ENCODE data around the gene P4HTM. TPM values are rescaled to one million over a fixed set of nuclear protein-coding genes. Genes with fewer than 3 reads are reported as not detected.

P4HTM gene, protein sequence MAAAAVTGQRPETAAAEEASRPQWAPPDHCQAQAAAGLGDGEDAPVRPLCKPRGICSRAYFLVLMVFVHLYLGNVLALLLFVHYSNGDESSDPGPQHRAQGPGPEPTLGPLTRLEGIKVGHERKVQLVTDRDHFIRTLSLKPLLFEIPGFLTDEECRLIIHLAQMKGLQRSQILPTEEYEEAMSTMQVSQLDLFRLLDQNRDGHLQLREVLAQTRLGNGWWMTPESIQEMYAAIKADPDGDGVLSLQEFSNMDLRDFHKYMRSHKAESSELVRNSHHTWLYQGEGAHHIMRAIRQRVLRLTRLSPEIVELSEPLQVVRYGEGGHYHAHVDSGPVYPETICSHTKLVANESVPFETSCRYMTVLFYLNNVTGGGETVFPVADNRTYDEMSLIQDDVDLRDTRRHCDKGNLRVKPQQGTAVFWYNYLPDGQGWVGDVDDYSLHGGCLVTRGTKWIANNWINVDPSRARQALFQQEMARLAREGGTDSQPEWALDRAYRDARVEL
- total RNA-seq = 25.0 and 28.9 TPM in 2 replicates

DNA sequence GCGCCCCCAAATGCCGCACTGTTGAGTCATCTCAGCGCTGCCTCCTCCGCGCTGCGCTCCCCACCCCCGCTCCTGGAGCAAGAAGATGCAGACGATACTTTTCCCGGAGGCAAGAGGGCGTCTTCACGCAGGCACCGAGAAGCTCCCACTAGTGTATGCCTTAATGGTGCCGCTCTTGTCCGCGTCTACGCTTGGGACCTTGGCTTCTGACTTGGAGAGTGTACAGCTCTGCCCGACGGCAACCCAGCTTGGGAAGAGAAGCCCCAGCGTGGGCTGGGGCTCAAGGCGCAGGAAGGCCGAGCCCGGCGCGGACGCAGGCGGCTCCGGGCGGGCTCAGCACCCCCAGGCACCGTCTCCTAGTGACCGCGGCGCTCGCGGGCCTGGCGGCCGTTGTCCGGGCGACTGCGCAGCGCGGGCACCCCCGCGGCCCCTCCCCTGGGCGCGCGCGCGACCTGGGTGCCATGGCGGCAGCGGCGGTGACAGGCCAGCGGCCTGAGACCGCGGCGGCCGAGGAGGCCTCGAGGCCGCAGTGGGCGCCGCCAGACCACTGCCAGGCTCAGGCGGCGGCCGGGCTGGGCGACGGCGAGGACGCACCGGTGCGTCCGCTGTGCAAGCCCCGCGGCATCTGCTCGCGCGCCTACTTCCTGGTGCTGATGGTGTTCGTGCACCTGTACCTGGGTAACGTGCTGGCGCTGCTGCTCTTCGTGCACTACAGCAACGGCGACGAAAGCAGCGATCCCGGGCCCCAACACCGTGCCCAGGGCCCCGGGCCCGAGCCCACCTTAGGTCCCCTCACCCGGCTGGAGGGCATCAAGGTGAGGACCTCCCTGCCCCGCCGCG lies at the start of gene P4HTM:
Gene P4HTM, plus strand, starts transcription at position 446 of the 840 bp plus-strand sequence. Its CDS starts 16 bp downstream, at position 462.

DNA sequence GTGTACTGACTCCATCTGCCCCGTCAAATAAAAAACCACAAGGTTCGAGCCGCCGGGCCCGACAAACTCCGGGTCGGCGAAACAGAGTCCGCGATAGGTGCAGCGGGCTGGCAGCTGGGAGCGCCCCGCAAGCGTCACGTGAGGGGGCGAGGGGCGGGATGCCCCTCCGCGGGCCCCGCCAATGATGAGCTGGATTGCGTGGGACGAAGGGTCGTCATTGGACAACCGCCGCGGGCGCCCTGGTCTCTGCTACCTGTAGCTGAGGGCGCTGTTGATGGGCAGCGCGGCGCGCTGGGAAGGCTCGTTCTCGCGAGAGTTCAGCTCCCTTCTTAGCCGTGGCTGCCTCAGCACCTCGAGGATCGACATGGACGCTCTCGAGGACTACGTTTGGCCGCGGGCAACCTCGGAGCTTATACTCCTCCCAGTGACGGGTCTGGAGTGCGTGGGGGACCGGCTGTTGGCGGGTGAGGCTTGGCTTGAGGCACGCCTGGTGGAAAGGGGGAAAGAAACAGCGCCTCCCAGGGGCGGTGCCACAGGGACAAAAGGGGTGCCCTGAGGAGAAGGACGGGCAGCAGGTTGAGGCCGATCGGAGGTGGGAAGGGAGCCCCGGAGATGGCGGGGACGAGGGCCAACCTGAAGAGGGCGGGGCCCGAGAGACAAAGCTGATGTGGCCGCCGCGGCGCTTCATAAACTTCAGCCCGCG lies 17.2 kb downstream of the P4HTM start, which contains the start of gene WDR6:
Gene WDR6, plus strand, starts transcription at position 324 of the 703 bp plus-strand sequence. Its CDS starts 41 bp downstream, at position 365.

DNA sequence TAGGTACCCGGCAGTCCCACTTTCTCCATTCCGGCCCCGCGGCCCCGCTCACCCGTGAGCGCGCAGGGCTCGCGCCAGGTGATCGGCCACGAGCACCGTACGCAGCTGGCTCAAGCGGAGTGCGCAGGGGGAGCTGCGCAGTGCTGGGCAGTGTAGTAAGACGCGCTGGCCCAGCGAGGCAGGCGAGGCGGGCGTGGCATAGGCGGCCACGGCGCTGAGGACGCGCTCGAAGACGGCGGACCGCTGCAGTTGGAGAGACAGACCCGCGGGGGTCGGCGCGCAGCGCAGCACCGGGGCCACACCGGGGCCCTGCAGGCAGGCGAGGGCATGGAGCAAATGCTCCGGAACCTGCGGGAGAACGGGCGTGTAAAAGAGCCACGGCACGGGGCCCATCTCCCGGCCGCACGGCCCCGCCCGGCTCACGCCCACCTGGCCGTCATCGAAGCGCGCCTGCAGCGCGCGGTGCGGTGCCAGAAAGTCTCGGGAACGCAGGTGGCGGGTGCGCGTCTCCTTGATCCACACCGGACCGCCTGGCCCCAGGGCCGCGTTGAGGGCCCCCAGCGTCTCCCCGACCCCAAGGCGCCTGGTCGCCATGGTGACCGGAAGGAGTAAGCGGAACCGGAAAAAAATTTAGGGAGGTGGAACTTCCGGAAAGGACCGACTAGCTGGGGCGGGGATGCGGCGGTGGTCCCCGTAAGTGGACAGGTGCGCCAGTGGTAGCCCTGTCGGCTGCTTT lies 28.1 kb downstream of the P4HTM start, which contains the start of gene DALRD3:
Gene DALRD3, minus strand, starts transcription at position 610 of the 736 bp plus-strand sequence. Its CDS starts 16 bp downstream, at position 594.

DNA sequence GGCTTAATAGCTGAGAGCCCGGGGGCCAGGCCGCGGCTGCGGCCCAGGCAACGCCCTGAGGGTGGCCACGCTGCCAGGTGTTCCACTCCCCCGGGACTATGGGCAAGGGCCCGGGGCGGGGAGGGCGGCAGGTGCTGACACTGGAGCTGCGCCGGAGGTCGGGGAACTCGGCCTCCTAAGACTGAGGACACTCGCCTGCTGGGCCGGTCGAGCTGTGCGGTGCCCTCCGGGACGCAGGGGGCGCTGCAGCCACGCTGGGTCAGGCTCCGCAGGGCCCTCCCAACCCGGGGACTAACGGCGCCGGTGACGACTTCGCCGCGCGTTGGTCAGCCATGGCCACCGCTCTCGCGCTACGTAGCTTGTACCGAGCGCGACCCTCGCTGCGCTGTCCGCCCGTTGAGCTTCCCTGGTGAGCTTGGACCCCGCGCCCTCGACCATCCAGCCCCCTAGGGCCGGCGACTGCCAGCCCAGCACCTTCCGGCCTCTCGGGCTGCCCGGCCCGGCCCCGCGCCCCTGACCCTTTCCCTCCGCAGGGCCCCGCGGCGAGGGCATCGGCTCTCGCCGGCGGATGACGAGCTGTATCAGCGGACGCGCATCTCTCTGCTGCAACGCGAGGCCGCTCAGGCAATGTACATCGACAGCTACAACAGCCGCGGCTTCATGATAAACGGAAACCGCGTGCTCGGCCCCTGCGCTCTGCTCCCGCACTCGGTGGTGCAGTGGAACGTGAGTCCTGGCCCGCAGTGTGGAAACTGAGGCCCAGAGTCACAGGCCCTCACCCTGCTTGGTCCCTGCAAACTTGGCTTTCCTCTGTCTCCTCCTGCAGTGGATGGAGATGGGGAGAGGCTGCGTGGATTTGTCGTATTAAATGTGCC lies 32.0 kb downstream of the P4HTM start, which contains the start of gene NDUFAF3:
Gene NDUFAF3, plus strand, starts transcription at position 309 of the 875 bp plus-strand sequence. Its CDS starts 24 bp downstream, at position 333.

DNA sequence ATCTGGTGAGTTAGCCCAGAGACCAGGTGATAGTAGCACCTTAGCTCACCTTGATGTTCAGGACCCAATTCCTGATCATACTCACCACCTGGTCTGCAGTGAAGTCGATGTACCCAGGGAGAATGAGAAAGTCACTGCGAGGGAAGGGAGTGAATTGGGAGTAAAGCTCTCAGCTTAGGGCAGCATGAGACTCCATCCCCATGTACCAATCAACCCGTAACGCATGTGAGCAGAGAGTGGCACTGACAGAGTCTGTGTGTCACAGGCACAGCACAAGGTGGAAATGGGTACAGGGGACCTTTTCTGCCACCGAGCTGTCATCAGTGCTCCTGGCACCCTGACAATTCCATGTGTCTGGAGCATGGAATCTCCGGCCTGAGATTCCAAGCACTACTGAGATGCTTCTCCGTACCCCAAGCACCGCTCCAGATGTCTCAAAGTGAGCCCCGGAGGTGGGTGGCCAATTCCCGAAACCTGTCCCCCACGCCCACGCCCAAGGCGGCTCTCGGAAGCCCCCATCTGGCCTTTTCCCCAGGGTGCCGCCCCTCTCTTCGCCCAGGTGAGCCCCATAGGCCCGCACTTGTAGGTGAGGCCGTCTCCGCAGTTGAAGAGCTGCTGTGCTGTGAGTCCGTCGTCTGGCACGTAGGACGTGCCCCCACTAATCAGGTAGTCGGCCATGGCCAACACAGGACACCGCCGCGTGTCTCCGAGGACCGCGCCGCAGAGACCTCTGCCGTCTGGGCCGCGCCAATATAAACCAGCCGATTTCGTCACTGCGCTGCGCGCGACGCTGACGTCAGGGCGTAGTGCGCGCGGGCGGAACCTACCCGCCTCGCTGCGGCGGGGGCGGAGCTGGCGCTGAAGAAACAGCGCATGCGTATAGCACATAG lies 38.9 kb downstream of the P4HTM start, which contains the start of gene IMPDH2:
Gene IMPDH2, minus strand, starts transcription at position 726 of the 890 bp plus-strand sequence. Its CDS starts 48 bp downstream, at position 678.

Other genes with a start within 250 kb of the P4HTM start
- 42.2 and 86.3 TPM in 2 replicates for gene PRKAR2A, start 142.4 kb upstream of the P4HTM start, total RNA-seq
- 26.3 and 34.7 TPM in 2 replicates for gene SLC25A20, start 91.4 kb upstream of the P4HTM start, total RNA-seq
- 67.2 and 68.5 TPM in 2 replicates for gene ARIH2, start 71.4 kb upstream of the P4HTM start, total RNA-seq
- 47.4 and 58.8 TPM in 2 replicates for gene WDR6, start 17.1 kb downstream of the P4HTM start, total RNA-seq
- 25.1 and 45.5 TPM in 2 replicates for gene DALRD3, start 28.3 kb downstream of the P4HTM start, total RNA-seq
- 39.1 and 69.5 TPM in 2 replicates for gene NDUFAF3, start 31.9 kb downstream of the P4HTM start, total RNA-seq
- gene IMPDH2, start 39.2 kb downstream of the P4HTM start, total RNA-seq = 182 and 304 TPM in 2 replicates
- 75.2 and 152 TPM in 2 replicates for gene QRICH1, start 103.8 kb downstream of the P4HTM start, total RNA-seq
- 167 and 271 TPM in 2 replicates for gene QARS1, start 114.5 kb downstream of the P4HTM start, total RNA-seq
- gene USP19, start 130.6 kb downstream of the P4HTM start, total RNA-seq = 31.2 and 41.8 TPM in 2 replicates
- gene LAMB2, start 142.8 kb downstream of the P4HTM start, total RNA-seq = 186 and 247 TPM in 2 replicates
- 20.5 and 23.1 TPM in 2 replicates for gene CCDC71, start 176.1 kb downstream of the P4HTM start, total RNA-seq
- 24.4 and 51.7 TPM in 2 replicates for gene KLHDC8B, start 181.4 kb downstream of the P4HTM start, total RNA-seq